GM19240 (cell line): ENCODE results near the gene PRLR.

Experiments
- DNase-seq: peaks from one replicate; pipeline ENCODE4 v3.0.0; 2011; ENCODE audit warnings: low spot score; ENCODE audit not compliant: insufficient read length

PRLR gene

GRCh38 chr5:35233601-35234000 is 3.3 kb upstream of the PRLR start:
- DNase-seq, result no peak

- DNase-seq, result no peak
Observed at GRCh38 chr5:35233121-35233520, 2.8 kb upstream of the PRLR start.

- no peak for DNase-seq
Observed at GRCh38 chr5:35232124-35232523, 1.8 kb upstream of the PRLR start.

GRCh38 chr5:35229076-35230037 is 930 bp downstream of the PRLR start:
- no peak for DNase-seq

GRCh38 chr5:35228310-35228709 is 2.0 kb downstream of the PRLR start:
- DNase-seq, result no peak

GRCh38 chr5:35227720-35228119 is 2.6 kb downstream of the PRLR start:
- DNase-seq, result no peak

- no peak for DNase-seq
Observed at GRCh38 chr5:35223787-35224395, 6.4 kb downstream of the PRLR start.

GRCh38 chr5:35220967-35221366 is 9.3 kb downstream of the PRLR start:
- no peak for DNase-seq

GRCh38 chr5:35218981-35219380 is 11.3 kb downstream of the PRLR start:
- DNase-seq, result no peak

- DNase-seq, result no peak
Observed at GRCh38 chr5:35214051-35214450, 16.2 kb downstream of the PRLR start.

- DNase-seq, result no peak
Observed at GRCh38 chr5:35213608-35214007, 16.7 kb downstream of the PRLR start.

GRCh38 chr5:35212122-35212982 is 17.9 kb downstream of the PRLR start:
- DNase-seq, result no peak

GRCh38 chr5:35209862-35210261 is 20.4 kb downstream of the PRLR start:
- no peak for DNase-seq

GRCh38 chr5:35205606-35206005 is 24.7 kb downstream of the PRLR start:
- no peak for DNase-seq

GRCh38 chr5:35205186-35205585 is 25.1 kb downstream of the PRLR start:
- no peak for DNase-seq

- no peak for DNase-seq
Observed at GRCh38 chr5:35203403-35203802, 26.9 kb downstream of the PRLR start.

- no peak for DNase-seq
Observed at GRCh38 chr5:35202319-35203111, 27.8 kb downstream of the PRLR start.

- no peak for DNase-seq
Observed at GRCh38 chr5:35201291-35201690, 29.0 kb downstream of the PRLR start.

GRCh38 chr5:35199886-35200285 is 30.4 kb downstream of the PRLR start:
- no peak for DNase-seq

GRCh38 chr5:35198686-35199085 is 31.6 kb downstream of the PRLR start:
- no peak for DNase-seq

GRCh38 chr5:35198075-35198474 is 32.2 kb downstream of the PRLR start:
- DNase-seq, result no peak
